ENCODE results near the gene PSAPL1.

Gene PSAPL1

GRCh38 chr4:7434766-7435150 lies at the start of gene PSAPL1:
PSAPL1 (minus strand) TSS chr4:7434930; CDS start chr4:7434879, 51 bp downstream.
- DNase-seq = no peak

GRCh38 chr4:7481227-7481626 lies 46.5 kb upstream of the PSAPL1 start:
- no peak for DNase-seq

GRCh38 chr4:7480423-7480822 lies 45.7 kb upstream of the PSAPL1 start:
- no peak for DNase-seq

GRCh38 chr4:7478665-7479064 lies 43.9 kb upstream of the PSAPL1 start:
- DNase-seq = no peak

- DNase-seq = no peak
These were observed 43.0 kb upstream of the PSAPL1 start for GRCh38 chr4:7477695-7478094.

- DNase-seq = no peak
These were observed 42.1 kb upstream of the PSAPL1 start for GRCh38 chr4:7476820-7477219.

GRCh38 chr4:7475207-7475606 lies 40.5 kb upstream of the PSAPL1 start:
- no peak for DNase-seq

GRCh38 chr4:7474320-7474719 lies 39.6 kb upstream of the PSAPL1 start:
- no peak for DNase-seq

- DNase-seq = no peak
These were observed 38.4 kb upstream of the PSAPL1 start for GRCh38 chr4:7473081-7473480.

GRCh38 chr4:7472442-7473013 lies 37.8 kb upstream of the PSAPL1 start:
- DNase-seq = no peak

- DNase-seq = no peak
These were observed 35.9 kb upstream of the PSAPL1 start for GRCh38 chr4:7470522-7471128.

- DNase-seq = no peak
These were observed 35.4 kb upstream of the PSAPL1 start for GRCh38 chr4:7470111-7470510.

GRCh38 chr4:7469023-7469422 lies 34.3 kb upstream of the PSAPL1 start:
- DNase-seq = no peak

GRCh38 chr4:7467471-7467870 lies 32.7 kb upstream of the PSAPL1 start:
- no peak for DNase-seq

- no peak for DNase-seq
These were observed 32.2 kb upstream of the PSAPL1 start for GRCh38 chr4:7466904-7467303.

GRCh38 chr4:7466215-7466614 lies 31.5 kb upstream of the PSAPL1 start:
- DNase-seq = no peak

- DNase-seq = no peak
These were observed 30.3 kb upstream of the PSAPL1 start for GRCh38 chr4:7465017-7465416.

GRCh38 chr4:7464259-7464655 lies 29.5 kb upstream of the PSAPL1 start:
- no peak for DNase-seq

- DNase-seq = no peak
These were observed 29.0 kb upstream of the PSAPL1 start for GRCh38 chr4:7463566-7464258.

- DNase-seq = no peak
These were observed 27.8 kb upstream of the PSAPL1 start for GRCh38 chr4:7462509-7462971.

- no peak for DNase-seq
These were observed 26.5 kb upstream of the PSAPL1 start for GRCh38 chr4:7461230-7461629.

GRCh38 chr4:7460566-7460965 lies 25.8 kb upstream of the PSAPL1 start:
- DNase-seq = no peak

GRCh38 chr4:7459471-7459870 lies 24.7 kb upstream of the PSAPL1 start:
- DNase-seq = no peak

GRCh38 chr4:7458477-7458876 lies 23.7 kb upstream of the PSAPL1 start:
- no peak for DNase-seq

- DNase-seq = no peak
These were observed 23.3 kb upstream of the PSAPL1 start for GRCh38 chr4:7458066-7458425.

Measured in GOT3 (cell line).